ENCODE results near the gene HIRA.

HIRA gene

DNA sequence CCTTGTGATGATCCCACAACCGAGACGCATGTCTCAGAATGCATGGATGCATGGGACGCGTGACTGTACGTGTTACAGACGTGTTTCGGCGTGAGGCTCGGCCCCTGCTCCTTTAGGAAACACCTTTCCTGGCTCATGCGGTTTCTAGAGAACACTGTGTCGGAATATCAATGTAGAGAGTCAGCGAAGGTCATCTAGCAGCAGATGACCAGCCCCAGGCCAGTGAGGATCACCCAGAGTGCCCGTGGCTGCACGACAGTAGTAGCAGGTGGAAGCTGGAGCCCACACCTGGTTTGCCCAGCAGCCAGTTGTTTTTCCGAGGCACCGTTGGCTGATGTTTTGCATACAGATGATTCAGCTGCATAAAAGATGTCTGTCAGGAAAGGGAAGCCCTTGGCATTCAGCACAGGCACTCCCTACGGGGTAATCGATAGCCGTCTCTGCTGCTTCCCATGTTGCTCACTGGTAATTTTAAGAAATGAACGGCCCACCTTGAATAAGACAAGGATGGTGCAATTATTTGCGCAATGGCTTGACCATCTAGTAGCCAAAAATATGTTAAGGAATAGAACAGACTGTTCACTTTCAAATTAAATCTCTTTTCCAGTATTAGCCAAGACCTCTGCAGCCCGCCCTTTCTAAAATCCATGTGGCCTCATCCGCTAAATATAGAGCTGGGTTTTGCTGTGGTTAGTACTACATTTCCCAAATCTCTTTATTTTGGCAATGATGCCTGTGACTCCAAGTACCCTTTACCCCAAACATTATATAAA, 138.9 kb downstream of the HIRA start:
- H3K27me3 ChIP-seq (ENCODE audit: insufficient read depth, low read length), result no peaks in the 10 kb centered on the region
- peak overlapping the region; percentile 89 for H3K4me3 ChIP-seq (ENCODE audit: low read depth, low read length)
- peaks cover 22% of the 10 kb centered on the region for H3K4me1 ChIP-seq (ENCODE audit: control insufficient read depth, insufficient read depth, low read length, unreplicated experiment)
- H3K36me3 ChIP-seq (ENCODE audit: insufficient read depth, low read length), result no peaks in the 10 kb centered on the region
- peak overlapping the region; percentile 83 for H2AFZ ChIP-seq (ENCODE audit: low read length, unreplicated experiment)
- peaks cover 8% of the 10 kb centered on the region for H3K79me2 ChIP-seq (ENCODE audit: control insufficient read depth, insufficient read depth, low read length, unreplicated experiment)
- no peak overlapping the region for H3K27ac ChIP-seq (ENCODE audit: low read depth, low read length)

DNA sequence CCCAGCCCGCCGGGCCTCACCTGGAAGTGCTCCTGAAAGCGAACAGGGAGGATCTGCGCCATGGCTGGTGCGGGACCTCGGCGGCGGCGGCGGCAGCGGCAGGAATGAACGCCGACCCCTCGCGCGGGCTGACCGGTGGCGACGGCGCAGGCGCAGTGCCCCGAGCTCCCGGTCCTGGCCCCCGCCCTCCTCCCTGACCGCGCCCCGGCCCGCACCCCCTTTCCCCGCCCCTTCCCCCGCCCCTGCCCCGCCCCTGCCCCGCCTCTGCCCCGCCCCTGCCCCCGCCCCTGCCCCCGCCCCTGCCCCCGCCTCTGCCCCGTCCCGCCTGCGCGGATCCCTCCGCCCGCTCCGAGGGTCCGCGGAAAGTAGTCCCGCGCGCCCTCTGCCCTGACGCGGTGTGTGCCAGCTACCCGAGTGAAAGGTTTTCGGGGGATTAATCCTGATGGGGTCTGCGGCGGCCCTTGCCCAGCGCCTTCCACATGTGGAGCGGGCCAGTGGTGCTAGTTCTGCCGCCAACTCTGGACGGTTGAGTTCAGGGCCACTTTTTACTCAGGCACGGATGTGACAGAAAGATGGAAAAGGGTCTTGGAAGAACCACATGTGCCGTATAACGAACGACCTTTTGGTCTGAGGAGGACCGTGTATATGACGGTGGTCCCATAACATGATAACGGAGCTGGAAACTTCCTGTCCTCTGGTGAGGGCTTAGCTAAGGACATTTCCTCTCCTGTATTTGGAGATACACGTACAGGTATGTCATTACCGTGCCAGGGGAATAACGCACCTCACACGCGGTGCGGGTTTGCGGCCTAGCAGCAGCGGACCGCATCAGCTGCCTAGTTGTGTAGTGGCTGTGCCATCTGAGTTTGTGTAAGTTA, 139.7 kb downstream of the HIRA start, which contains the start of gene CLTCL1:
CLTCL1 (minus strand) TSS at position 140 of the 878 bp plus-strand sequence; CDS start at position 62, 78 bp downstream.
- Histone ChIP-seq H3K27ac (ENCODE audit: low read depth, low read length) (no peak within 1 kb of the TSS), H3K4me1 (ENCODE audit: control insufficient read depth, insufficient read depth, low read length, unreplicated experiment) (peaks cover 28% of the 10 kb centered on the region), H3K4me3 (ENCODE audit: low read depth, low read length) (peak within 1 kb of the TSS; percentile 91), H3K36me3 (ENCODE audit: insufficient read depth, low read length) (no peaks in the 10 kb centered on the region), H3K27me3 (ENCODE audit: insufficient read depth, low read length) (no peaks in the 10 kb centered on the region), H2AFZ (ENCODE audit: low read length, unreplicated experiment) (peak within 1 kb of the TSS; percentile 83), H3K79me2 (ENCODE audit: control insufficient read depth, insufficient read depth, low read length, unreplicated experiment) (peaks cover 8% of the 10 kb centered on the region)

DNA sequence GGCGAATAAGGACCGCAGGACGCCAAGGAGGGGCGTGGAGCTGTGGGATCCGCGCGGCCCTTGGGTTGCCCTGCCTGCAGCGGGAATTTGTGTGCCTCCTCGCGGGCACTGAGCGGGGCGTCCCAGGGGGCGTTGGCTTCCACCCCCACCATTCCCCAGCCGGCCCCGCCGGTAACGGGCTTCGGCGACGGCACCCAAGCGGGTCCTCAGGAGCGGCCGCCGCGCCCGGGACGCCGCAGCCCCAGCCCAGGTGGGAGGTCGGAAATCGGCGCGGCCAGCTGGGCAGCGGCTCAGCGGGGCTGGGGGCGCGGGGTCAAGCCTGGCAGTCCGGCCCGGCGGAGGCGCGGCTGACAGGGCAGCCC, 140.3 kb downstream of the HIRA start:
- H2AFZ ChIP-seq (ENCODE audit: low read length, unreplicated experiment), result peak overlapping the region; percentile 81
- H3K4me1 ChIP-seq (ENCODE audit: control insufficient read depth, insufficient read depth, low read length, unreplicated experiment), result peaks cover 28% of the 10 kb centered on the region
- H3K4me3 ChIP-seq (ENCODE audit: low read depth, low read length), result peak overlapping the region; percentile 91
- H3K27me3 ChIP-seq (ENCODE audit: insufficient read depth, low read length), result no peaks in the 10 kb centered on the region
- peaks cover 8% of the 10 kb centered on the region for H3K79me2 ChIP-seq (ENCODE audit: control insufficient read depth, insufficient read depth, low read length, unreplicated experiment)
- H3K27ac ChIP-seq (ENCODE audit: low read depth, low read length), result no peak overlapping the region
- H3K36me3 ChIP-seq (ENCODE audit: insufficient read depth, low read length), result no peaks in the 10 kb centered on the region

GRCh38 chr22:19290400-19291217, 140.9 kb downstream of the HIRA start:
- Histone ChIP-seq H3K27me3 (ENCODE audit: insufficient read depth, low read length) (no peaks in the 10 kb centered on the region), H3K4me1 (ENCODE audit: control insufficient read depth, insufficient read depth, low read length, unreplicated experiment) (peaks cover 34% of the 10 kb centered on the region), H3K27ac (ENCODE audit: low read depth, low read length) (no peak overlapping the region), H2AFZ (ENCODE audit: low read length, unreplicated experiment) (peak overlapping the region; percentile 75), H3K4me3 (ENCODE audit: low read depth, low read length) (peak overlapping the region; percentile 91), H3K79me2 (ENCODE audit: control insufficient read depth, insufficient read depth, low read length, unreplicated experiment) (peaks cover 8% of the 10 kb centered on the region), H3K36me3 (ENCODE audit: insufficient read depth, low read length) (no peaks in the 10 kb centered on the region)

DNA sequence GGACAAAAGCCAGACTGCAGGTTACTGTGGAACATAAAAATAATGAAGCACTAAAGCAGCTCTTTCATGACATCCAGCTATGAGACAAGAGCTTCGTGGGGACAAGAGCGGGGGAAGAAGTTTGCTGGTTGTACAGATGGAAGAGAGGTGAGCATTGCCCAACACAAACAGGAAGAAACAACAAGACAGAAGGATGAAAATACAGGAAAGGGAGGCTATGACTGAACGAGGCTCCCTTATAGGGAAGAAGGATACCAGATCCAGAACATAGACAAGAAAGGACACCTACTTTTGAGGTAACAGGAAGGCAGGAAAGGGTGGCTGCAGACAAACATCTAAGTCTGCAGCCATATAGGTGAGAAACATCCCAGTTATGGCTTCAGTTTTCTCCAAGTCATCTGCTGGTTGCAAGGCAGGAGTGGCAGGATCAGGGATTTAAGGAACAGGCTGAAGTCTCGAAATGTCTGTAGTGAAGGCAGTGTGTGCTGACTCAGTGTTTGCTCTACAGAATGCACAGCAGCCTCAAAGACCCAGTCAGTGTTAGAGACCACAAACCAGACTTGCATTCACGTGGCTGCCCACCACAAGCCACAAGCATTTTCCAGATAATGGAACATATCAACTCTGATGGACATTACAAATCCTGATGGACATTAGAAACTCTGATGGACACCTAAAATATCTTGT, 141.9 kb downstream of the HIRA start:
- H3K36me3 ChIP-seq (ENCODE audit: insufficient read depth, low read length), result no peaks in the 10 kb centered on the region
- H2AFZ ChIP-seq (ENCODE audit: low read length, unreplicated experiment), result no peak overlapping the region
- no peaks in the 10 kb centered on the region for H3K27me3 ChIP-seq (ENCODE audit: insufficient read depth, low read length)
- H3K4me1 ChIP-seq (ENCODE audit: control insufficient read depth, insufficient read depth, low read length, unreplicated experiment), result peaks cover 39% of the 10 kb centered on the region
- peak overlapping the region; percentile 91; the same call in 1 of the 2 replicates for H3K4me3 ChIP-seq (ENCODE audit: low read depth, low read length)
- H3K27ac ChIP-seq (ENCODE audit: low read depth, low read length), result no peak overlapping the region
- peaks cover 8% of the 10 kb centered on the region for H3K79me2 ChIP-seq (ENCODE audit: control insufficient read depth, insufficient read depth, low read length, unreplicated experiment)

GRCh38 chr22:19287889-19288288, 143.6 kb downstream of the HIRA start:
- Histone ChIP-seq H3K36me3 (ENCODE audit: insufficient read depth, low read length) (no peaks in the 10 kb centered on the region), H3K79me2 (ENCODE audit: control insufficient read depth, insufficient read depth, low read length, unreplicated experiment) (peaks cover 8% of the 10 kb centered on the region), H3K4me3 (ENCODE audit: low read depth, low read length) (no peak overlapping the region), H3K27me3 (ENCODE audit: insufficient read depth, low read length) (no peaks in the 10 kb centered on the region), H2AFZ (ENCODE audit: low read length, unreplicated experiment) (no peak overlapping the region), H3K4me1 (ENCODE audit: control insufficient read depth, insufficient read depth, low read length, unreplicated experiment) (peaks cover 39% of the 10 kb centered on the region), H3K27ac (ENCODE audit: low read depth, low read length) (no peak overlapping the region)

- Histone ChIP-seq H2AFZ (ENCODE audit: low read length, unreplicated experiment) (no peak overlapping the region), H3K4me1 (ENCODE audit: control insufficient read depth, insufficient read depth, low read length, unreplicated experiment) (peaks cover 39% of the 10 kb centered on the region), H3K36me3 (ENCODE audit: insufficient read depth, low read length) (no peaks in the 10 kb centered on the region), H3K79me2 (ENCODE audit: control insufficient read depth, insufficient read depth, low read length, unreplicated experiment) (peaks cover 8% of the 10 kb centered on the region), H3K27me3 (ENCODE audit: insufficient read depth, low read length) (no peaks in the 10 kb centered on the region), H3K4me3 (ENCODE audit: low read depth, low read length) (no peak overlapping the region), H3K27ac (ENCODE audit: low read depth, low read length) (no peak overlapping the region)
Measured at GRCh38 chr22:19287076-19287707, 144.3 kb downstream of the HIRA start.

GRCh38 chr22:19285831-19286230, 145.7 kb downstream of the HIRA start:
- Histone ChIP-seq H3K27ac (ENCODE audit: low read depth, low read length) (no peak overlapping the region), H3K4me1 (ENCODE audit: control insufficient read depth, insufficient read depth, low read length, unreplicated experiment) (peaks cover 39% of the 10 kb centered on the region)

More at GRCh38 chr22:19285831-19286230, 145.7 kb downstream of the HIRA start:
- Histone ChIP-seq H3K27me3 (ENCODE audit: insufficient read depth, low read length) (no peaks in the 10 kb centered on the region), H2AFZ (ENCODE audit: low read length, unreplicated experiment) (no peak overlapping the region), H3K4me3 (ENCODE audit: low read depth, low read length) (no peak overlapping the region), H3K79me2 (ENCODE audit: control insufficient read depth, insufficient read depth, low read length, unreplicated experiment) (peaks cover 8% of the 10 kb centered on the region), H3K36me3 (ENCODE audit: insufficient read depth, low read length) (no peaks in the 10 kb centered on the region)

All from ACC112 (cell line).